GM12878 (cell line): ENCODE data around the gene TMEM163.

Experiments used
- BHLHE40 ChIP-seq, 2 experiments: fragments of 450-650 bp in 1 of 2; IDR thresholded peaks; 2 replicates each; pipeline ENCODE4 v1.6.1; 2011 to 2017; ENCODE audit warnings: low read depth in 2 of 2, borderline replicate concordance in 1 of 2, improper control_type of control experiment in 1 of 2, low read length in 1 of 2, mild to moderate bottlenecking in 1 of 2
- CTCF ChIP-seq, 3 experiments: IDR thresholded peaks in 2 of 3; conservative IDR thresholded peaks in 1 of 3; 2 replicates each; pipeline ENCODE4 v1.5.1; 2011; ENCODE audit warnings: low read depth in 3 of 3, low read length in 3 of 3, mild to moderate bottlenecking in 3 of 3, control low read depth in 2 of 3, moderate library complexity in 2 of 3, inconsistent platforms in 1 of 3, mixed read lengths in 1 of 3; ENCODE audit not compliant: control insufficient read depth in 2 of 3, insufficient read depth in 1 of 3; ENCODE audit errors: extremely low read depth in 1 of 3
- EP300 ChIP-seq, 2 experiments: fragments of 150-350 bp in 1 of 2; IDR thresholded peaks; 2 replicates each; pipeline ENCODE4 v1.6.1; 2011 to 2012; ENCODE audit warnings: low read depth in 2 of 2, low read length in 2 of 2, borderline replicate concordance in 1 of 2, improper control_type of control experiment in 1 of 2, inconsistent platforms in 1 of 2; ENCODE audit not compliant: control insufficient read depth in 1 of 2
- GABPA ChIP-seq: IDR thresholded peaks from 2 replicates; pipeline ENCODE4 v1.6.1; 2014; ENCODE audit warnings: antibody characterized with exemption, low read depth, mild to moderate bottlenecking, inconsistent platforms
- HCFC1 ChIP-seq: fragments of 150-350 bp; IDR thresholded peaks from 2 replicates; pipeline ENCODE4 v1.6.1; 2014; ENCODE audit warnings: low read length
- MXI1 ChIP-seq: fragments of 150-350 bp; IDR thresholded peaks from 2 replicates; pipeline ENCODE4 v1.6.1; 2011; ENCODE audit warnings: low read depth, mild to moderate bottlenecking, inconsistent platforms, low read length, improper control_type of control experiment
- MYC ChIP-seq: IDR thresholded peaks from 2 replicates; pipeline ENCODE4 v1.6.1; 2011; ENCODE audit warnings: mild to moderate bottlenecking, low read length, moderate library complexity, inconsistent platforms; ENCODE audit not compliant: insufficient read depth, insufficient replicate concordance, insufficient read length, severe bottlenecking

DNA sequence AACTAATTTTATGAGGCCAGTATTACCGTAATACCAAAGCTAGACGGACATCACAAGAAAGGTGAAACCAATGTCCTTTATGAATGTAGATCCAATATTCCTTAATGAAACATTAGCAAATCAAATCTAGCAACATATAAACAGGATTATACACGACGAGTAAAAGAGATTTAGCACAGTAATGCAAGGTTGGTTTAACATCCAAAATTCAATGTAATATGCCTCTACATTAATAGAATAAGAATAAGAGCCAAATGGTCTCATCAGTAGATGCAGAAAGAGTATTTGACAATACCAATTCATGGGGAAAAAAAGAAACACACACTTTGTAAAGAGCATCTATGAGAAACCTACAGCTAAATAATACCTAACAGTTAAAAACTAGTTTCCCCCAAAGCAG lies 99.5 kb downstream of the TMEM163 start:
- no peak for TF ChIP-seq MYC
- no peak for TF ChIP-seq CTCF (IDR thresholded peaks at IDR 0.05 in 2 of 3, conservative IDR thresholded peaks at IDR 0.05 in 1 of 3; ENCODE audit: control insufficient read depth in 2 of 3, extremely low read depth in 1 of 3, insufficient read depth in 1 of 3, low read depth in 3 of 3, low read length in 3 of 3)
- no peak for TF ChIP-seq HCFC1
- TF ChIP-seq EP300 (IDR thresholded peaks at IDR 0.05; ENCODE audit: borderline replicate concordance in 1 of 2, control insufficient read depth in 1 of 2, low read depth in 2 of 2, low read length in 2 of 2) = no peak
- TF ChIP-seq MXI1 = no peak
- TF ChIP-seq GABPA = no peak
- TF ChIP-seq BHLHE40 (IDR thresholded peaks at IDR 0.05; ENCODE audit: borderline replicate concordance in 1 of 2, low read depth in 2 of 2, low read length in 1 of 2) = no peak
